ENCODE measurements around the gene AKNA. TPM values are rescaled to one million over a fixed set of nuclear protein-coding genes. Genes with fewer than 3 reads are reported as not detected.

AKNA gene
- total and polyA plus RNA-seq, 2 of the 8 experiments (the other 6 are each of a cell fraction or from before 2014, with no cell fraction given): 21.0 to 27.4 TPM

GRCh38 chr9:114313186-114313585 lies 74.6 kb downstream of the AKNA start:
- FAIRE-seq (no peak), DNase-seq (ENCODE audit: low read depth in 1 of 2, low spot score in 2 of 2) (peak in 1 of 2 experiments; percentile 10)
- Histone ChIP-seq H2AFZ (ENCODE audit: low read length) (no peak overlapping the region), H2BK20ac (ENCODE audit: low read length) (no peak overlapping the region), H2BK120ac (replicated peaks; ENCODE audit: low read depth, low read length) (no peak overlapping the region), H3K4me3 (ENCODE audit: extremely low read depth in 1 of 4, insufficient read depth in 2 of 4, low read depth in 3 of 4, low read length in 4 of 4) (no peak overlapping the region), H3K4me1 (replicated peaks in 1 of 4; ENCODE audit: control insufficient read depth in 3 of 4, insufficient read depth in 4 of 4, low read length in 3 of 4) (no peaks in the 10 kb centered on the region), H2BK12ac (ENCODE audit: low read depth, low read length) (no peak overlapping the region), H4K91ac (replicated peaks; ENCODE audit: insufficient read length, low read length) (no peak overlapping the region), H3K27ac (ENCODE audit: low read depth, low read length) (no peak overlapping the region), H4K8ac (ENCODE audit: extremely low read depth, insufficient read depth, low read length) (no peak overlapping the region), H4K20me1 (replicated peaks in 1 of 2; ENCODE audit: control insufficient read depth in 1 of 2, insufficient read depth in 2 of 2, low read length in 2 of 2) (no peaks in the 10 kb centered on the region), H3K79me2 (ENCODE audit: control insufficient read depth in 1 of 2, insufficient read depth in 2 of 2, low read length in 2 of 2) (no peaks in the 10 kb centered on the region), H3K14ac (ENCODE audit: insufficient read length) (no peak overlapping the region), H3K79me1 (ENCODE audit: low read depth, low read length) (no peaks in the 10 kb centered on the region), H2AK5ac (ENCODE audit: low read depth, low read length) (no peak overlapping the region), H3K4ac (replicated peaks; ENCODE audit: insufficient read length, low read depth, low read length) (no peak overlapping the region), H3K56ac (replicated peaks; ENCODE audit: insufficient read length, low read depth, low read length) (no peak overlapping the region), H3K9me3 (ENCODE audit: insufficient read depth in 2 of 2, low read depth in 1 of 2, low read length in 1 of 2) (no peaks in the 10 kb centered on the region), H4K5ac (ENCODE audit: insufficient read length, low read depth, low read length) (no peak overlapping the region), H3K27me3 (replicated peaks in 1 of 4; ENCODE audit: control insufficient read depth in 3 of 4, extremely low read depth in 1 of 4, insufficient read depth in 3 of 4, low read length in 3 of 4) (no peaks in the 10 kb centered on the region), H3K4me2 (ENCODE audit: insufficient read depth in 1 of 2, low read depth in 2 of 2, low read length in 2 of 2) (no peak overlapping the region), H2BK5ac (ENCODE audit: low read depth, low read length) (no peak overlapping the region), H3K36me3 (ENCODE audit: control insufficient read depth in 2 of 4, insufficient read depth in 4 of 4, low read length in 3 of 4) (no peaks in the 10 kb centered on the region), H3K23ac (ENCODE audit: insufficient read length) (no peak overlapping the region), H3K18ac (ENCODE audit: extremely low read depth, low read length) (no peak overlapping the region), H2BK15ac (ENCODE audit: low read length) (no peak overlapping the region), H3K23me2 (ENCODE audit: low read depth, low read length) (no peaks in the 10 kb centered on the region), H3K9ac (replicated peaks in 1 of 4; ENCODE audit: extremely low read depth in 1 of 4, low read depth in 3 of 4, low read length in 3 of 4) (no peak overlapping the region)
- ChIA-PET CTCF (ENCODE audit: partially characterized antibody) (interaction anchor here (0.5 to 4.6 kb wide), 7 partner anchors 13 to 284 kb away, joined by 3 to 29 read pairs (median 3); no protein-coding TSS in a partner anchor), POLR2A (ENCODE audit: partially characterized antibody) (no interaction called here)
- 87% methylated on average over 8 of the region's 8 CpGs; no CpG with 5 or more reads in 1 of the 2 experiments for WGBS, 2 experiments (ENCODE audit: extremely low coverage in 1 of 2, insufficient coverage in 1 of 2, insufficient read length in 1 of 2, insufficient replicate concordance in 2 of 2, low coverage in 1 of 2, low lambda C conversion rate in 2 of 2, missing lambda C conversion rate in 1 of 2)
- no peak for TF ChIP-seq CEBPB (IDR thresholded peaks at IDR 0.05; ENCODE audit: low read depth, low read length)
- TF ChIP-seq, protein P1, sequence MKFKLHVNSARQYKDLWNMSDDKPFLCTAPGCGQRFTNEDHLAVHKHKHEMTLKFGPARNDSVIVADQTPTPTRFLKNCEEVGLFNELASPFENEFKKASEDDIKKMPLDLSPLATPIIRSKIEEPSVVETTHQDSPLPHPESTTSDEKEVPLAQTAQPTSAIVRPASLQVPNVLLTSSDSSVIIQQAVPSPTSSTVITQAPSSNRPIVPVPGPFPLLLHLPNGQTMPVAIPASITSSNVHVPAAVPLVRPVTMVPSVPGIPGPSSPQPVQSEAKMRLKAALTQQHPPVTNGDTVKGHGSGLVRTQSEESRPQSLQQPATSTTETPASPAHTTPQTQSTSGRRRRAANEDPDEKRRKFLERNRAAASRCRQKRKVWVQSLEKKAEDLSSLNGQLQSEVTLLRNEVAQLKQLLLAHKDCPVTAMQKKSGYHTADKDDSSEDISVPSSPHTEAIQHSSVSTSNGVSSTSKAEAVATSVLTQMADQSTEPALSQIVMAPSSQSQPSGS (IDR thresholded peaks at IDR 0.05; ENCODE audit: low read length): no peak
- no peak for TF ChIP-seq CTBP2 (IDR thresholded peaks at IDR 0.05; ENCODE audit: borderline replicate concordance, insufficient read depth, insufficient read length, low read length)
- no peak for TF ChIP-seq EZH2 (IDR thresholded peaks at IDR 0.05; ENCODE audit: low read depth, low read length, severe bottlenecking)
- no peak for TF ChIP-seq BRCA1 (IDR thresholded peaks at IDR 0.05; ENCODE audit: low read depth, low read length)
- TF ChIP-seq BCL11A (IDR thresholded peaks at IDR 0.05; ENCODE audit: low read depth in 2 of 2, low read length in 2 of 2): no peak
- TF ChIP-seq, protein P2, sequence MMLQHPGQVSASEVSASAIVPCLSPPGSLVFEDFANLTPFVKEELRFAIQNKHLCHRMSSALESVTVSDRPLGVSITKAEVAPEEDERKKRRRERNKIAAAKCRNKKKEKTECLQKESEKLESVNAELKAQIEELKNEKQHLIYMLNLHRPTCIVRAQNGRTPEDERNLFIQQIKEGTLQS (IDR thresholded peaks at IDR 0.05; ENCODE audit: insufficient read depth, low read depth, low read length): no peak
- TF ChIP-seq HDAC6 (IDR thresholded peaks at IDR 0.05; ENCODE audit: low read depth, low read length): no peak
- TF ChIP-seq KDM4A (IDR thresholded peaks at IDR 0.05; ENCODE audit: low read depth, low read length, severe bottlenecking): no peak
